Measurements from ENCODE around the gene ORC2.

Gene ORC2

GRCh38 chr2:201006704-201007103, 43.2 kb upstream of the ORC2 start:
- Histone ChIP-seq H3K4me2 (ENCODE audit: insufficient read depth, low read length) (no peak overlapping the region), H3K4me1 (ENCODE audit: insufficient read depth, low read length) (no peaks in the 10 kb centered on the region), H4K20me1 (ENCODE audit: insufficient read depth, low read length) (no peaks in the 10 kb centered on the region), H2AFZ (ENCODE audit: low read depth, low read length) (no peak overlapping the region), H3K27me3 (ENCODE audit: insufficient read depth, low read length, poor library complexity) (no peaks in the 10 kb centered on the region), H3K9ac (ENCODE audit: low read depth, low read length) (no peak overlapping the region), H3K9me3 (ENCODE audit: insufficient read depth, low read length, severe bottlenecking) (no peaks in the 10 kb centered on the region), H3K79me2 (ENCODE audit: insufficient read depth, low read length) (no peaks in the 10 kb centered on the region), H3K4me3 (ENCODE audit: low read depth in 1 of 2, low read length in 2 of 2) (no peak overlapping the region), H3K27ac (ENCODE audit: low read length) (no peak overlapping the region), H3K36me3 (ENCODE audit: insufficient read depth, low read length) (peaks cover 40% of the 10 kb centered on the region)
- ATAC-seq (ENCODE audit: insufficient read depth, low read depth) (no peak), DNase-seq (no peak)
- no peak for TF ChIP-seq CTCF (IDR thresholded peaks at IDR 0.05; ENCODE audit: borderline replicate concordance, extremely low read depth, low read length, poor library complexity, severe bottlenecking)

GRCh38 chr2:201004370-201004769, 40.9 kb upstream of the ORC2 start:
- H3K79me2 ChIP-seq (ENCODE audit: insufficient read depth, low read length) = no peaks in the 10 kb centered on the region
- H3K27me3 ChIP-seq (ENCODE audit: insufficient read depth, low read length, poor library complexity) = no peaks in the 10 kb centered on the region
- TF ChIP-seq EZH2 (IDR thresholded peaks at IDR 0.05; ENCODE audit: borderline replicate concordance, low read depth, low read length, severe bottlenecking) (no peak), CTCF (IDR thresholded peaks at IDR 0.05; ENCODE audit: borderline replicate concordance, extremely low read depth, low read length, poor library complexity, severe bottlenecking) (no peak)
- no peak overlapping the region for H3K27ac ChIP-seq (ENCODE audit: low read length)
- peaks cover 47% of the 10 kb centered on the region for H3K36me3 ChIP-seq (ENCODE audit: insufficient read depth, low read length)
- no peak overlapping the region for H3K4me3 ChIP-seq (ENCODE audit: low read depth in 1 of 2, low read length in 2 of 2)
- no peak overlapping the region for H3K9ac ChIP-seq (ENCODE audit: low read depth, low read length)
- no peak overlapping the region for H2AFZ ChIP-seq (ENCODE audit: low read depth, low read length)
- no peaks in the 10 kb centered on the region for H4K20me1 ChIP-seq (ENCODE audit: insufficient read depth, low read length)
- no peak for DNase-seq
- ATAC-seq (ENCODE audit: insufficient read depth, low read depth) = no peak
- no peaks in the 10 kb centered on the region for H3K9me3 ChIP-seq (ENCODE audit: insufficient read depth, low read length, severe bottlenecking)
- no peaks in the 10 kb centered on the region for H3K4me1 ChIP-seq (ENCODE audit: insufficient read depth, low read length)
- H3K4me2 ChIP-seq (ENCODE audit: insufficient read depth, low read length) = no peak overlapping the region

- Histone ChIP-seq H3K36me3 (ENCODE audit: insufficient read depth, low read length) (peaks cover 40% of the 10 kb centered on the region), H3K79me2 (ENCODE audit: insufficient read depth, low read length) (no peaks in the 10 kb centered on the region), H3K27me3 (ENCODE audit: insufficient read depth, low read length, poor library complexity) (no peaks in the 10 kb centered on the region), H3K4me3 (ENCODE audit: low read depth in 1 of 2, low read length in 2 of 2) (no peak overlapping the region), H2AFZ (ENCODE audit: low read depth, low read length) (no peak overlapping the region), H3K27ac (ENCODE audit: low read length) (no peak overlapping the region), H3K9me3 (ENCODE audit: insufficient read depth, low read length, severe bottlenecking) (no peaks in the 10 kb centered on the region), H4K20me1 (ENCODE audit: insufficient read depth, low read length) (no peaks in the 10 kb centered on the region), H3K4me2 (ENCODE audit: insufficient read depth, low read length) (no peak overlapping the region), H3K4me1 (ENCODE audit: insufficient read depth, low read length) (no peaks in the 10 kb centered on the region), H3K9ac (ENCODE audit: low read depth, low read length) (no peak overlapping the region)
- ATAC-seq (ENCODE audit: insufficient read depth, low read depth) (no peak), DNase-seq (no peak)
- no peak for TF ChIP-seq CTCF (IDR thresholded peaks at IDR 0.05; ENCODE audit: borderline replicate concordance, extremely low read depth, low read length, poor library complexity, severe bottlenecking)
- no peak for TF ChIP-seq EZH2 (IDR thresholded peaks at IDR 0.05; ENCODE audit: borderline replicate concordance, low read depth, low read length, severe bottlenecking)
These were observed 29.6 kb upstream of the ORC2 start for GRCh38 chr2:200993097-200993496.

- Histone ChIP-seq H3K9me3 (ENCODE audit: insufficient read depth, low read length, severe bottlenecking) (no peaks in the 10 kb centered on the region), H3K27ac (ENCODE audit: low read length) (no peak overlapping the region), H3K4me1 (ENCODE audit: insufficient read depth, low read length) (no peaks in the 10 kb centered on the region), H3K9ac (ENCODE audit: low read depth, low read length) (no peak overlapping the region), H3K27me3 (ENCODE audit: insufficient read depth, low read length, poor library complexity) (no peaks in the 10 kb centered on the region), H3K79me2 (ENCODE audit: insufficient read depth, low read length) (no peaks in the 10 kb centered on the region), H3K36me3 (ENCODE audit: insufficient read depth, low read length) (peaks cover 37% of the 10 kb centered on the region), H4K20me1 (ENCODE audit: insufficient read depth, low read length) (no peaks in the 10 kb centered on the region), H3K4me3 (ENCODE audit: low read depth in 1 of 2, low read length in 2 of 2) (no peak overlapping the region), H2AFZ (ENCODE audit: low read depth, low read length) (no peak overlapping the region), H3K4me2 (ENCODE audit: insufficient read depth, low read length) (no peak overlapping the region)
- TF ChIP-seq CTCF (IDR thresholded peaks at IDR 0.05; ENCODE audit: borderline replicate concordance, extremely low read depth, low read length, poor library complexity, severe bottlenecking) (no peak), EZH2 (IDR thresholded peaks at IDR 0.05; ENCODE audit: borderline replicate concordance, low read depth, low read length, severe bottlenecking) (no peak)
- DNase-seq (no peak), ATAC-seq (ENCODE audit: insufficient read depth, low read depth) (no peak)
These were observed 23.7 kb upstream of the ORC2 start for GRCh38 chr2:200987137-200987536.

All from DND-41 (cell line).